NK-92 (cell line): ENCODE data around the gene GNG7.
"Not testable (repeated sequence)": the region's sequence is repeated elsewhere in the genome, so short reads cannot be mapped to it uniquely, and the experiment has no call there.

Source experiments
- DNase-seq: peaks from one replicate; lab custom pipeline; 2025; ENCODE audit not compliant: unreplicated experiment; lab: John Stamatoyannopoulos, UW

GNG7 gene

DNA sequence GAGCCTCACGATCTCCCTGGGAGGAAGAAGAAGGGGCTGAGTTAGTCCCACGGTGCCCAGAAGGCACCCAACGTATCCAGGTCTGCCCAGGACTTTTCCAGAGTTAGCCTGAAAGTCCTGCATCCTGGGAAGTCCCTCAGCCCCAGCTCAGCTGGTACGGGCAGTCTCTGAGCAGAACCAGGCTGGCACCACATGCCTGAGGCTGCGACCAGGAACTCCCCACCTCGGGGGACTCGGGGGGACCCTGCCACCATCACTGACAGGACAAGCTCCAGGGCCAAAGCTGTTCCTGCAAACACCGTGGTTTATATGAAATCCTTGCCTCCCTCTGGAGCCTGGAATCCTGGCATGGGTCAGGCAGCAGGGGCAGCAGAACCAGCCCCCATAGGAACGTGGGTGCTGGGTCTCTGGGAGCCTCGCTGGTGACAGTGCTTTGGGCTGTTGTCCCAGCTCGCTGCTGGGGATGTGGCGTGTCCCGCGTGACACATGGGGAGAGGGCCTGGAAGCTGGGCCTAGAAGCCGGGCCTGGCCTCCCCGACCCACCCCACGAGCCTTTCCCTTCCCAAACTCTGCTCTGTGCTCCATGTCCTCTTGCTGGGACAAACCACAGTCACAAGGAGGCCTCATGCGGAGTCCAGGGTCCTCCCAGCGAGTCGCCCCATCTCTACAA is 55.5 kb downstream of the GNG7 start:
- no peak for DNase-seq

DNA sequence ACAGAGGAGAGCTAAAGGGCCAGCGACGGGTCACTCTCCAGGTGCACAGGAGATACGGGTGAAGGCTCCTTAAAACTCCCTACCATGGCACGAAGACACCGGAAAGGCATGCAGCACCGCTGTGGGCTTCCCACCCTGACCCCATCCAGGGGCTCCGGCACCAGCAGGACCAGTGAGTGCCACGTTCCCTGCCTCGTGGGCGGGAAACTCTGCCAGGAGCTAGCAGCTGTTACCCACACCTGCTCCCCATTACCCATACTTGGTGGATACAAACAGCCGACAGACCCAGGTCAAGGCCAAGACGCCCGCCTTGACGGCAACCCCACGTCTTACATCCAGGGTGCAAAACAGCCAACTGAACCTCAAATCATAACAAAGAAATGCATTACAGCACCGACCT is 56.7 kb downstream of the GNG7 start:
- DNase-seq = no peak

DNA sequence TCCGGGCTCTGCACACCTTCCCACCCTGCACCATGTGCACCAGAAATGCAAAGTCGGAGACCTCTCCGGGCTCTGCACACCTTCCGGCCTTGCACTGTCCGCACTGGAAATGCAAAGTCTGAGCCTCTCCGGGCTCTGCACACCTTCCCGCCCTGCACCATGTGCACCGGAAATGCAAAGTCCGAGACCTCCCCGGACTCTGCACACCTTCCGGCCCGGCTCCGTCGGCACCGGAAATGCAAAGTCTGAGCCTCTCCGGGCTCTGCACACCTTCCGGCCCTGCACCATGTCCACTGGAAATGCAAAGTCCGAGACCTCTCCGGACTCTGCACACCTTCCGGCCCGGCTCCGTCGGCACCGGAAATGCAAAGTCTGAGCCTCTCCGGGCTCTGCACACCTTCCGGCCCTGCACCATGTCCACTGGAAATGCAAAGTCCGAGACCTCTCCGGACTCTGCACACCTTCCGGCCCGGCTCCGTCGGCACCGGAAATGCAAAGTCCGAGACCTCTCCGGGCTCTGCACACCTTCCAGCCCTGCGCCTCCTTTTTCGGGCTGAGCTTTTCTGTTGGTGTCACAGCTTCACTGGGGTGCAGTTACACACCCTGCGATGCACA is 59.3 kb downstream of the GNG7 start:
- DNase-seq = not testable (repeated sequence)

DNA sequence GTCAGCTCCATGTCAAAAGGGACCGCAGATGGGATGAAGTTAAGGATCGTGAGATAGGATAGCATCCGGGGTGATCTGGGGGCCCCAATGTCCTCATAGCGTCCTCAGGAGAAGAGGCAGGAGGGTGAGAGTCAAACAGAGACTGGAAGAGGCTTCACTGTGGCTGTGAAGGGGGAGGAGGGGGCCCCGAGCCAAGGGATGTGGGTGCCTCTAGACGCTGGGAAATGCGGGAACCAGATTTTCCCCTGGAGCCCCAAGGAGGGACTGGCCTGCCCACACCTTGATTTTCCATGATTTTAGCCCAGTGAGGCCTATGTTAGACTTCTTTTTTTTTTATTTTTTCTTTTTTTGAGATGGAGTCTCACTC is 61.2 kb downstream of the GNG7 start:
- no peak for DNase-seq

DNA sequence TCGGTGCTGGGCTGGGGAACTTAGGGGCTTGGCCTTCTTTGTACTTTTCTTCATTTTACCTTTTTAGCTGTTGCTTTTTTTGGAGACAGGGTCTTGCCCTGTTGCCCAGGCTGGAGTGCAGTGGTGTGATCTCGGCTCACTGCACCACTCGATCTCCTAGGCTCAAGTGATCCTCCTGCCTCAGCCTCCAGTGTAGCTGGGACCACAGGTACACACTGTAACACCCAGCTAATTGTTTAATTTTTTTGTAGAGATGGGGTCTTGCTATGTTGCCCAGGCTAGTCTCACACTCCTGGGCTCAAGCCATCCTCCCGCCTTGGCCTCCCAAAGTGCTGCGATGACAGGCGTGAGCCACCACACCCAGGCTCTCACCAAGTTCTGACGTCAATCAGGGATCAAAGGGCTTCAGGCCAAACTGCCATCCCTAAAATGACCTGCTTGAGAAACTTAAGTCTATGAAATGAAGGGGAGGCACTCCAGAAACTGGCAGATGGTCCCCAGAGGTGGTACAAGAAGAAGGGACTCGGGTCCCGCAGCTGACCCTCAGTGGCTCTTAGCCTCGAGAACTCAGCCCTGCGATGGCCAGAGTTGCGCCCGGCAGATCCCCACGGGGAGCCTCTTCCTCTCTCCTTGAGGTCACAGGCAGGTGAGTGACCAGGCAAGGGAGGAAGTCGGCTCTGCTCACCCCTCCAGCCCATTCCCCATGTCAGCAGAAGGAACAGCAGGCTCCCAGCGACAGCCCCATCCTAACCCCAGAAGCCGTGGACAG is 61.7 kb downstream of the GNG7 start:
- no peak for DNase-seq

DNA sequence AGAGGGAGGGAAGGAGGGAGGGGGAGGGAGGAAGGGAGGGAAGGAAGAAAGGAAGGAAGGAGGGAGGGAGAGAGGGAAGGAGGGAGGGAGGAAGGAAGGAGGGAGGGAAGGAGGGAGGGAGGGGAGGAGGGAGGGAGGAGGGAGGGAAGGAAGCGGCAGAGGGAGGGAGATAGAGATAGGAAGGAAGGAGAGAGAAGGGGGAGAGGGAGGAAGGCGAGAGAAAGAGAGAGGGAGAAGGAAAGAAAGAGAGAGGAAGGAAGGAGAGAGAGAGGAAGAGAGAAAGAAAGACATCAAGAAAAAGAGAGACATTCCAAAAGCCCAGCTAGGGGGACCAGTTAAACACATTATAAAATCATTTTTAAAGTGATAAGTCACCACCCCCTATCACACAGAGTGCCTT is 62.5 kb downstream of the GNG7 start:
- DNase-seq = no peak

DNA sequence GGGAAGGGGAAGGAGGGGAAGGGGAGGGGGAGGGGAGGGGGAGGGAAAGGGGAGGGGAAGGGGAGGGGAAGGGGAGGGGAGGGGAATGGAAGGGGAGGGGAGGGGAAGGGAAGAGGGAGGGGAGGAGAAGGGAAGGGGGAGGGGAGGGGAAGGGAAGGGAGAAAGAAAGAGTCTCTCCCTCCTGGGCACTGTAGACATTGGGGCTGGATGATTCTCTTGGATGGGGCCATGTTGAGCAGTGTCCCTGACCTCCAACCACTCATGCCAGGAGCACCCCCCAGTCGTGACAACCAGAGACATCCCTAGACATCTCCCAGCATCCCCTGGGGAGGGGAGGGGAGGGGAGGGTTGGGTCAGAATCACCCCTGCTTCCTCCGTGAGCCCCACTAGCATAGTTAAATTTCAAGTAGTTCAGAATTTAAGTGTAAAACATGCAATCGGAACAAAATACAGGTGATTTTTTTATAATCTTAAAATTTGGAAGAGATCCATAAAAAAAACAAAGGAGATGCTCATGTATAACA is 64.0 kb downstream of the GNG7 start:
- no peak for DNase-seq

DNA sequence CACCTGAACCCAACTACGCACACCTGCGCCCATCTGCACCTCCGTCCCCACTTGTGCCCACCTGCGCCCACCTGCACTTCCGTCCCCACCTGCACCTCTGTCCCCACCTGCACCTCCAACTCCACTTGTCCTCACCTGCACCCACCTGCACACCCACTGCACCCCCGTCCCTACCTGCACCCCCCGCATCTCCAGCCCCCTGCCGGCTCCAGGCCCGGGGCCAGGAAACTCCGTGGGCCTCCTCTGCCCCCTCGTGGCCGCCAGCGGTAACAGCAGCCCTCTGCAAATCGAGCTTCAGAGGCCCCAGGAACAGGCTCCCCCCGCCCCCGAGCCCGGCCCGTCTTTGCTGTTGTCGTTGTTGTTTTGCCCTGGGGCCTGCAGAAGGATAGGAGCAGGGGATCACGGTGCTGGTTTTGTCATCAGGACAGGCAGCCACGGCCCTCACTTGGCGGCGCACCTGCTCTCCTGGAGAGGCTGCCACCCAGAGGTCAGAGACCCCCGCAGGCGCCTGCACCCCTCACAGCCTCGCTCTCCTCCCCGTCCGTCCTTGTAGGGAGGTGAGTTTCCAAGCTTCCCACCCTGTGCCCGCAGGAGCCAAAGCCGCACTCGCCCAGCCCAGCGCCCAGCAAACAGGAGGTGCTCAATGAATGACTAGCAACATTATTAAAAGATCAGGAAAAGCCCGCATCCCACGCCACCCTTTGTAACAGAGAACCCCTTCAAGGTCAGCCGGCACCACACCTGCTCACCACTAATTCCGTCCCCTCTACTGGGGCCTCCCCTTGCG is 65.4 kb downstream of the GNG7 start:
- no peak for DNase-seq

DNA sequence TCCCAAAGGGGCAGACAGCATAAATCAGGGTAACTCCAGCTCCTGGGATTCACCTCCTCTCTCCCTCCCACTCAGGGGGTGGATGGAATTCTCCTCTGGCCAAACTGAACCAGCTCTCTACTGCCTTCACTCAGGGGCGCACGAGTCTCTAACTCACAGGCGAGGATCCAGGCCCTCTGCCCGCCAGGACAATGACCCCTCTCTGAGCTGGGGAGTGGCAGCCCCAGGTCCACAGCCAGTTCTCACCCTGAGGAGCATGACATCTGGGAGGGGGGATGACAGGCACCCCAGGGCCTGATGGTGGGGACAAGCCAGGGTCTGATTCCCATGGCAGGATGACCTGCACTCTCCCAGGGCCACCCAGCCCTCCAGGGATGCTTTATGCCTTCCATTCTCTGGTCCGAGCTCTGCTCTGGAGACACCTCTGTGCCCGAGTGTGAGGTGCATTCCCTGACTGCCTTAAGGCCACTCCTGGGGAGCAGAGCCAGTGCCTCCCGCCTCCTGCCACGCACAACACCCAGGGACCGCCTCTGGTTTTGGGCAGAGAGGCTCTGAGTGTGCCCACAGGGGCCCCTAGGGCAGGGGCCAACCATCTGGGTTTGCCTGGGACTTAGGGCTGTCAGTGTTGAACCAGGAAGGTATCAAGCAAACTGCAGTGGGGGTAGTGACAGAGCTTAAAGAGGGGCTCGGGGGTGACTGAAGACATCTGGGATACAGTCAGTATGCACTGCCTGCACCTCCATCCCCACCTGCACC is 66.2 kb downstream of the GNG7 start:
- no peak for DNase-seq

DNA sequence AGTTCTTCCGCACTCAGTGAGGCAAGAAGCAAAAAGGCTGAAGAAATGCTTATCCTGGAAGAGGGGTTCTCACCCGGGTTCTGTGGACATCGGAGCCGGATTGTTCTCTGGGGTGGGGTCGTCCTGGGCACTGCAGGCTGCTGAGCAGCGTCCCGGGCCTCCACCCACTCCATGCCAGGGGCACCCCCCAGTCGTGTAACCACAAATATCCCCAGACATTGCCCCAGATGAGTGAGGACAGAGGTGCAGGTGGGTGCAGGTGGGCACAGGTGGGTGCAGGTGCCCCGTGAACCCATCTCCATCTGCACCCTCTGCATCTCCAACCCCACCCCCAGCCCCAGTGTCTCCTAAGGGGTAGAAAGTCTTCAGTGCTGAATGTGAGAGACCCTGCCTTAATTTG is 67.5 kb downstream of the GNG7 start:
- DNase-seq = no peak

DNA sequence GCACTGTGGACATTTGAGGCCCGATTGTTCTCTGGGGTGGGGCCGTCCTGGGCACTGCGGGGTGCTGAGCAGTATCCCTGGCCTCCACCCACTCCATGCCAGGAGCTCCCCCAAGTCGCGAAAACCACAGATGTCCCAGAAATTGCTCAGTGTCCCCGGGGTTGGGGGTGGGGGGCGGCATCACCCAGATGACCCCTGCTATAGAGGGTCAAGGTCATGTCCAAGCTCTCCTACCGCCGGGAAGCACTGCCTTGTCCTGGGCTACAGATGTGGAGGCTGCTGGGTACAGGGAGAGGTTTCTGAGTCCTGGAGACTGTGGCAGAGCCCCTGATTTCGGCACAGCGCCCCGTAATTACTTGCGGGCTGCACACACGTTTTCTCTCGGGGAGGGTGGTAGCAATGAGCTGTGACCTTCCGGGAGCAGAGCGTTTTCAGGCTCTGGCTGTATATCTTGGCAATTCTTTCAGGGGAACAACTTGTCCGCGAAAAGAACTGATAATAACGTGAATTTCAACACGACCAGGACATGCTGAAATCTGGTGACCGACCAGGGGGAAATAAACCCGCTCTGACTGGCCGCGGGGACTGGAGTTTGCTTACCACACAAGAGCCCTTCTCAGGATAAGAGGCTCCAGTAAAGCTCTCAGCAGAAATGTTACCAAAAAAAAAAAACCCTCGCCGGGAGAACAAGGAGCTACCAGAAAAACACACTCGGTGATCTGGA is 68.1 kb downstream of the GNG7 start:
- no peak for DNase-seq

DNA sequence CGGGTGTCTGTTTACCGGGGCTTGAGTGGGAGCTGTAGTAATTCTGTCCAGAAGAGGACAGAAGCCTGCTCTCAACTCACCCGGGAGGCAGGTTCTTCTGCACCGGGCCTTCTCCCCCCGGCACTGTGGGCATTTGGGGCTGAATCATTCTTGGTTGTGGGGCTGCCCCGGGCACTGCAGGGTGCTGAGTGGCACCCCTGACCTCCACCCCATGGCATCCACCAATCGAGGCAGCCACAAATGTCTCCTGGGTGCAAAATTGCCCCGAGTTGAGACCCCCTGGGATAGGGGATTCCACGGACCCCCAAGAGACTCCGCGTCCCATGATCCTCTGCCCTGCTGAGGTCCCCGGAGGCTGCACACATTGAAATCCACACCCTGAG is 68.8 kb downstream of the GNG7 start:
- DNase-seq = no peak

DNA sequence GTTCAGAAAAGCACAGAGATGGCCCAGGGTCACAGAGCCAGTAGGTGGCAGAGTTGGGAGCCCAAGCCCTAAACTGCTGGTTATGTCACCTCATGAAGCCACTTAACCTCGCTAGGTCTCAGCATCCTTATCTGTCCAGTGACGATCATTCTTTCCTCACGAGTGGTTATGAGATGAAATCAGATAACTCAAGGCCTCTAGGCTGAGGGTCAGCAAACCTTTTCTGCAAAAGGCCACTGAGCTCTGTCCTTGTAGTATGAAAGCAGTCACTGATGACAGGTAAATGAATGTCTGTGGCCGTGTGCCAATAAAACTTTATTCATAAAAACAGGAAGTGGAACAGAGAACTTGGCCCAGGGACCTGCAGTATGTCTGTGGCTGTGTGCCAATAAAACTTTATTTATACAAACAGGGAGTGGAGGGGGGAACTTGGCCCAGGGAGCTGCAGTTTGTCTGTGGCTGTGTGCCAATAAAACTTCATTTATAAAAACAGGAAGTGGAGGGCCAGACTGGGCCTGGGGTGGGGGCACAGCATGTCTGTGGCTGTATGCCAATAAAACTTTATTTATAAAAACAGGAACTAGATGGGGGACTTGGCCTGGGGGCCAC is 71.2 kb downstream of the GNG7 start:
- no peak for DNase-seq

DNA sequence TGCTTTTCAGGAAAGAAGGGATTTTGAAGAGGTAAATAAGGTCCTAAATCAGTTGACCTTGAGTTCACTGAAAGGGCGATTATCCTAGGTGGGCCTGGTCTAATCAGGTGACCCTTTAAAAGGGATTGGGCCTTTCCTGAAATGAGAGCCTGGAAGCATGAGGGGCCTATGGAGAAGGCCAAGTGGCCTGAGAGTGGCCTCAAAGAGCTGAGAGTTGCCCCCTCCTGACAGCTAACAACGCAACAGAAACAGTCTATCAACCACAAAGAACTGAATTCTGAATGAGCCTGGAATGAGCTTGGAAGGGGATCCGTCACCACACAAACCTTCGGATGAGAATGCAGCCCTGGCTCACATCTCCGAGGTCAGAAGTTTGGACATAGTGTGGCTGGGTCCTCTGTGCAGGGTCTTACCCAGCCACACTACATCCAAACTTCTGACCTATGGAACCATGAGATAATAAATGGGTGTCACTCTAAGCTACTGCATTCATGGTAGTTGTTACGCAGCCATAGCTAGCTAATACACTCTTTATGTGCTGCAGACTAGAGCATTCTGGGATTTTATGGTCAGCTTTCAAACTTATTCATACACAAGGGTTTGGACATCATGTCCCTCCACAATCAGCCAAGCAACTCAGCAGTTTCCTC is 72.0 kb downstream of the GNG7 start:
- DNase-seq = no peak

DNA sequence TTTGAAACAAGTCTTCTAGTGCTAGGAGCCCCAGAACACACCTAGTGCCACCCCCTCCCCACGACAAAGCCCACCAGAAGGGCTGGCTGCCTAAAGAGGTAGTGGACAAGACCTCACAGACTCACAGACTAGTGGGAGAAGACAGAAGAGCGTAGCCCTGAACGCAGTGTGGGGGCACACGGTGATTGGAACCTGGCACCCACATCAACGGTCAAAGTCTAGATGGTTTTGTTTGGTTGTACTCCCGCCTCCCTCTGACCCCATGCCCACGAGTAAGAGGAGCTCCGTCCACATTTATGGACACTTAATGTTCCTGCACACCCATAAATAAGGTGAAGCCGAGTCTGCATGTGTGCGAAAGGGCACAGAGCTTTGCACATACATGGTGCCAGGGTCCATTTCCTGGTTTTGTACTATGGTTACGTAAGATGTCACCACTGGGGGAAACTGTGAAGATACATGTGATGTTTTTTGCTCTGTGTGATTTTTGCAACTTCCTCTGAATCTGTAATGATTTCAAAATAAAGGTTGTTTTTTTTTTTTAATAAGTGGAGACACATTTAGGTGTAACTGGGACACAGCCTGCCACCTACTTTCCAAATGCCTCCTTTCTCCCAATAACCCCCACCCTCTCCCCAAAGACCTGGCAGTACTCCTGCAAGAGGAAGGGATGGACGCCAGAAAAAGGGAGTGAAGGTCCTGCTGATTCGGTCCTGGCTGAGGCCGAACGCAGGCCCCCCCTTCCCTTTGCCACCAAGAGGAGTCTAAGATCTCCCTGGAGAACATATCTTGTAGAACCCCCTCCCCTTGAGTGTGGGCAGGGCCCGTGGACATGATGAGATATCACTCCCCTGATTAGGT is 72.8 kb downstream of the GNG7 start:
- no peak for DNase-seq

DNA sequence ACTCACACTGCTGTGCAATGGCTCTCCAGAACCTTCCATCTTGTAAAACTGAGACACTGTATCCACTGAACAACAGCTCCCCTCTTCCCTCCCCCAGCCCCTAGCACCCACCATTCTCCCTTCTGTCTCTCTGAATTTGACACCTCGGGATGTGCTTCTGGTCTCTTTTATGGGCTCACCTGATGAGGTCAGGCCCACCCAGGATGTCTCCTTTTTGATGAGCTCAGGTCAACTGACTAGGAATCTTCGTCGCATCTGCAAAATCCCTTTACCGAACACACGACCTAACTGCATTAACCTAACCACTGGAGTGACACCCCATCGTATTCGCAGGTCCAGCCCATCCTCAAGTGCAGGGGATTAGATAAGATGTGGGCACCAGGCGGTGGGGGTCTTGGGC is 73.9 kb downstream of the GNG7 start:
- no peak for DNase-seq

DNA sequence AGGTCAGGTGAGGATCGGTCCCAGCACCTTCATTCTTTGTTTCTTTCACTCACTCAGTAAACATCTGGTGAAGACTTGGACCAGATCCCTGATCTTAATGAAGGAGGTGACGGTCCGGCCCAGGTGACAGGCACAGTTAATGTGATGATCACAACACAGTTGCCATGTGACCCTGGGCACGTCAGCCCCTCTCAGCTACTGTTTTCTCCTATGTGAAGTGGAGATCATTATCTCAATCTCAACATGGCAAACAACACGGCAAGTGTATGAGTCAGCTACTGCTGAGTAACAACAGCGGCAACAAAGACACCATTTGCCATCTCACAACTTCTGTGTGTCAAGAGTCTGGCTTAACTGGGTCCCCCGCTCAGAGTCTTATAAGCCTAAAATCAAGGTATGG is 74.6 kb downstream of the GNG7 start:
- DNase-seq = no peak

DNA sequence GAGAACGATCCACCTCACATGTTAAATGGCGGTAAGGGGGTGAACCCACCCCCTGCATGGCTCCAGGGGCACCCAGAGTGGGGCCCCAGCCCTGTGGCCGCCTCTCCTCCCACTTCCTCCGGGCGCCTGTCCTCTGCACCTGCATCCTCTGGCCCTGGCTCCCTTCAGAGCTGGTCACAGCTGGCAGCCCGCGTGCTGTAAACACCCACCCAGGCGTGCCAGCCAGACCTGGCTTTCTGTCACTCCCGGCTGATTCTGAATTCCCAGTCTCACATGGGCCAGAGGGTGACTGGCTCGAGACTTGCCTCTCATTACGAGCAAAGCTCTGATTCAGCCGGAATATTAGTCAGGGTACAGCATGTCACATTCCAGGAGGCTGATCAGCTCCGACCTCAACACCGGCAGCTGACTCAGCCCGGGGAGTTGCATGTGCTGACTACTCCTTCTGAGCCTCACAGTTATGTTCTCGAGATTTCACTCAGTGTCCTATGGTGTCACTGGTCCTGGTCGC is 75.1 kb downstream of the GNG7 start:
- no peak for DNase-seq
